A673 (cell line): ENCODE data around the gene LSM4.

ENCODE experiments used
- EZH2 ChIP-seq: fragments of 200-600 bp; sonication (generic); IDR thresholded peaks from 2 replicates; pipeline ENCODE4 v1.6.1; 2017; ENCODE audit warnings: borderline replicate concordance, low read depth, mild to moderate bottlenecking, mixed read lengths, antibody characterized with exemption, low read length; ENCODE audit not compliant: poor library complexity, severe bottlenecking
- TF ChIP-seq, protein P1 (sequence below): fragments of 300-800, 200-600 bp; sonication (generic); conservative IDR thresholded peaks from 2 replicates; pipeline ENCODE4 v1.5.1; 2017; ENCODE audit warnings: low read depth, mild to moderate bottlenecking, antibody characterized with exemption, low read length, moderate library complexity, mixed read lengths

DNA sequence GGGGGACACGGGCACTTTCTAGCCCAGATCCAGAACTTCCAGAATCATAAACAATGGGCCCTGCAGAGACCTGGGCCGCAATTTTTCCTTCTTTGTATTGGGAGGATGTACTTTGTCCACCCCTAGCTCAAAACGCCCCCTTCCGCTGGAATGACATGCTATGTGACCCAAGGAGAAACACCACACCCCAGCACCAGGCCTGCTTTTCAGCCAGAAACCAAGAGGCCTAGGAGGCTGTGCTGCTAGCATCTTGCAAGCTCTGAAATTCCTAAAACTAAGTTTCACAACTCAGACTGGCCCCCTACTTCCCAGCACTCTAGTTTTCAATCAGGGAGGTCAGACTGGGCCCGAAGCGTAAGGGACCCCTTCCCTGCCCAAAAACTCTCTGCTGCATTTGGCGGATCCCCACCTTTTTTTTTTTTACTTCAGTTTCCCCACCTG, 538 bp downstream of the LSM4 start:
- TF ChIP-seq, protein P1, sequence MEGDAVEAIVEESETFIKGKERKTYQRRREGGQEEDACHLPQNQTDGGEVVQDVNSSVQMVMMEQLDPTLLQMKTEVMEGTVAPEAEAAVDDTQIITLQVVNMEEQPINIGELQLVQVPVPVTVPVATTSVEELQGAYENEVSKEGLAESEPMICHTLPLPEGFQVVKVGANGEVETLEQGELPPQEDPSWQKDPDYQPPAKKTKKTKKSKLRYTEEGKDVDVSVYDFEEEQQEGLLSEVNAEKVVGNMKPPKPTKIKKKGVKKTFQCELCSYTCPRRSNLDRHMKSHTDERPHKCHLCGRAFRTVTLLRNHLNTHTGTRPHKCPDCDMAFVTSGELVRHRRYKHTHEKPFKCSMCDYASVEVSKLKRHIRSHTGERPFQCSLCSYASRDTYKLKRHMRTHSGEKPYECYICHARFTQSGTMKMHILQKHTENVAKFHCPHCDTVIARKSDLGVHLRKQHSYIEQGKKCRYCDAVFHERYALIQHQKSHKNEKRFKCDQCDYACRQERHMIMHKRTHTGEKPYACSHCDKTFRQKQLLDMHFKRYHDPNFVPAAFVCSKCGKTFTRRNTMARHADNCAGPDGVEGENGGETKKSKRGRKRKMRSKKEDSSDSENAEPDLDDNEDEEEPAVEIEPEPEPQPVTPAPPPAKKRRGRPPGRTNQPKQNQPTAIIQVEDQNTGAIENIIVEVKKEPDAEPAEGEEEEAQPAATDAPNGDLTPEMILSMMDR: 0 out of 2 replicates have a peak, but pooled peaks have one; percentile 19
- TF ChIP-seq EZH2: no peak
